AG09309 (cell line): ENCODE measurements around the gene ATP11C.
"Not testable (repeated sequence)": the region's sequence is repeated elsewhere in the genome, so short reads cannot be mapped to it uniquely, and the experiment has no call there.

ENCODE experiments used
- DNase-seq: peaks from one replicate; pipeline ENCODE4 v3.0.0-alpha.2; 2010; ENCODE audit warnings: low read depth
- H3K4me3 ChIP-seq: 2 replicates; pipeline ENCODE4 v1.5.1; 2011; ENCODE audit warnings: mild to moderate bottlenecking, low read depth, low read length, moderate library complexity; ENCODE audit not compliant: control insufficient read depth
- CTCF ChIP-seq: IDR thresholded peaks from 2 replicates; pipeline ENCODE4 v1.5.1; 2011; ENCODE audit warnings: mild to moderate bottlenecking, low read depth, low read length, inconsistent platforms; ENCODE audit not compliant: insufficient read depth, control insufficient read depth; ENCODE audit errors: missing control alignments

ATP11C gene

GRCh38 chrX:139877710-139878414 lies 55.0 kb downstream of the ATP11C start:
- DNase-seq: no peak
- TF ChIP-seq CTCF: no peak

DNA sequence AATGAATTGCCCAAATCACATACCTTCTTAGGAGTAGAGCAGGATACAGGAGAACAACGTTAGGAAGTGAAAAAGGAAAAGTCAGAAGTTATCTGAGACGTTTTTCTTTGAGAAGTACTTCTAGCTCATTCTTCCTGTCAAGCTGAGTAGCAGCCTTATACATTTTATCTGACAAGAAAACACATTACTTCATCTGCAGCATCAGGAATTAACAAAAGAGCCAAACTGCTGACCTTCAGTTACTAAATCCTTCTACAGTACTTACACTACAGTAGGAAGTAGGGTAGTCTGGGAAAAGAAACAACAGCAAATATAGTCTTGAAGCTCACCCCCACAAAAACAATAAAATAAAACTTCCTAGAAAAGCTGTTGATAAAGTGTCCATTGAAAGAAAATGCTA lies 57.0 kb downstream of the ATP11C start:
- TF ChIP-seq CTCF: no peak
- no peak for DNase-seq

More at GRCh38 chrX:139877710-139878414, 55.0 kb downstream of the ATP11C start:
- H3K4me3 ChIP-seq: no peak overlapping the region

DNA sequence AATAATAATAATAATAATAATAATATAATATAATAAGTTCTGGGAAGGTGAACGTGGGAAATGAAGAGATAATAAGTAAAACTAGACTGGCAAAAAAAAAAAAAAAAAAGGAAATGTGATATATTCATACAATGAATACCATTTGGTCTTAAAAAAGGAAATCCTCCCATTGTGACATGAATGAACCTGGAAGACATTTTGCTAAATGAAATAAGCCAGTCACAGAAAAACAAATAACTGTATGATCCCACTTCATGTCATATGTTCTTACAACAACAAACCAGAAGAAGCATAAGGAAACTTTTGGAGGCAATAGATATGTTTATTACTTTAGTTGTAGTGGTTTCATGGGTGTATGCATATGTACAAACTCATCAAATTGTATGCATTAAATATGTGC lies 63.1 kb downstream of the ATP11C start:
- DNase-seq: no peak
- TF ChIP-seq CTCF: no peak
- no peak overlapping the region for H3K4me3 ChIP-seq

More for the DNA sequence above, 57.0 kb downstream of the ATP11C start:
- no peak overlapping the region for H3K4me3 ChIP-seq

DNA sequence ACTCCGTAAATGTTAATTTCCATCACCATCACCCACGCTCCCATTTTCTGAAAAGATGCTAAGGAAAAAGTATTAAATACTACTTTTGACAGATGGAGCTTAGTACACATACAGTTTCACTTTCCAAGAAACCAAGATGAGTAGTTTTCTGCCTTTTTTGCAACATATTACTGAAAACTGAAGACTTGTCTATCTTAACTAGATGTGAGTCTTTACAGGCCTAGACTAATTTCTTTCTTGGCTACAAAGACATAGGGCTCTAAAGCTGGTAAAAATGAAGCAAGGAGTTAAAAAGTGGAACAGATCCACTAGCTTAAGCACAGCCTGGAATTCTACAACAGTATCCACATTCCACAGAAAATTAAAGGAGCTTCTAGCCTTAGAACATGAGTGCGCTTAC lies 68.2 kb downstream of the ATP11C start:
- no peak for DNase-seq
- no peak for TF ChIP-seq CTCF
- no peak overlapping the region for H3K4me3 ChIP-seq

GRCh38 chrX:139862208-139862607 lies 70.6 kb downstream of the ATP11C start:
- no peak overlapping the region for H3K4me3 ChIP-seq
- no peak for TF ChIP-seq CTCF
- no peak for DNase-seq

- not testable (repeated sequence) for H3K4me3 ChIP-seq, DNase-seq
Observed at GRCh38 chrX:139856826-139857225, 76.0 kb downstream of the ATP11C start.

- peak; percentile 20 for DNase-seq
- no peak for TF ChIP-seq CTCF
- H3K4me3 ChIP-seq: no peak overlapping the region
Observed at GRCh38 chrX:139851730-139852129, 81.1 kb downstream of the ATP11C start.
